Panc1 (cell line): ENCODE results near the gene SLTM. TPM values are rescaled to one million over a fixed set of nuclear protein-coding genes. Genes with fewer than 3 reads are reported as not detected.
A peak's percentile ranks its signal among the peaks of the same experiment; 100 is the strongest.

ENCODE experiments used
- ATAC-seq: fragments of 200-7000 bp; cut with Tn5 transposase; 2 replicates; pipeline ENCODE4 v1.9.1; 2020; ENCODE audit warnings: mild to moderate bottlenecking, moderate library complexity
- BruUV-seq: library from RNA; stranded (reverse); fragments of 400-500 nt; replicated peaks from 2 replicates; lab custom pipeline; 2021; lab: Mats Ljungman, UMichigan
- CTCF ChIA-PET: fragments of 300-600 bp; sonication (Branson Sonifier 250); formaldehyde crosslinking; loops from one replicate; lab custom pipeline; 2022; ENCODE audit warnings: antibody characterized with exemption; lab: Charles Lee
- POLR2A ChIA-PET: fragments of 300-600 bp; sonication (Branson Sonifier 250); formaldehyde crosslinking; loops from one replicate; lab custom pipeline; 2022; ENCODE audit warnings: antibody characterized with exemption; lab: Charles Lee
- DNase-seq: peaks from one replicate; pipeline ENCODE4 v3.0.0-alpha.2; 2010; ENCODE audit warnings: low read depth, low spot score
- H3K27ac ChIP-seq: 2 replicates; pipeline ENCODE4 v1.5.1; 2011; ENCODE audit warnings: mild to moderate bottlenecking, low read length, inconsistent platforms
- H3K27me3 ChIP-seq: fragments of 200-500 bp; sonication (Bioruptor generic); 2 replicates; pipeline ENCODE4 v1.6.0; 2014; ENCODE audit warnings: low read length, inconsistent platforms; ENCODE audit not compliant: control insufficient read depth, insufficient read depth
- H3K36me3 ChIP-seq: fragments of 200-500 bp; sonication (Bioruptor generic); 2 replicates; pipeline ENCODE4 v1.5.1; 2014; ENCODE audit warnings: inconsistent platforms, mild to moderate bottlenecking, low read length, moderate library complexity; ENCODE audit not compliant: control insufficient read depth, insufficient read depth
- H3K4me1 ChIP-seq: 2 replicates; pipeline ENCODE4 v1.5.1; 2011; ENCODE audit warnings: inconsistent platforms, mild to moderate bottlenecking, low read length, moderate library complexity; ENCODE audit not compliant: control insufficient read depth, insufficient read depth
- H3K4me3 ChIP-seq, 2 experiments: 2 replicates each; pipeline ENCODE4 v1.5.1; 2011 to 2012; ENCODE audit warnings: low read depth in 2 of 2, low read length in 2 of 2, mild to moderate bottlenecking in 2 of 2, inconsistent platforms in 1 of 2, moderate library complexity in 1 of 2
- H3K9me3 ChIP-seq: fragments of 200-500 bp; sonication (Bioruptor generic); 2 replicates; pipeline ENCODE4 v1.5.1; 2014; ENCODE audit warnings: low read depth, mild to moderate bottlenecking, inconsistent platforms, low read length, moderate library complexity; ENCODE audit not compliant: control insufficient read depth, insufficient read depth
- CTCF ChIP-seq: fragments of 450-650 bp; IDR thresholded peaks from 2 replicates; pipeline ENCODE4 v1.5.1; 2017; ENCODE audit warnings: mild to moderate bottlenecking
- POLR2AphosphoS5 ChIP-seq: IDR thresholded peaks from 2 replicates; pipeline ENCODE4 v1.6.1; 2012; ENCODE audit warnings: mild to moderate bottlenecking, low read depth, low read length, moderate library complexity
- REST ChIP-seq, 2 experiments: IDR thresholded peaks; 2 replicates each; pipeline ENCODE4 v1.6.1; 2011 to 2012; ENCODE audit warnings: low read depth in 2 of 2, control low read depth in 1 of 2, low read length in 1 of 2, mild to moderate bottlenecking in 1 of 2, moderate library complexity in 1 of 2; ENCODE audit not compliant: insufficient read depth in 1 of 2
- SIN3A ChIP-seq: IDR thresholded peaks from 2 replicates; pipeline ENCODE4 v1.6.1; 2012; ENCODE audit warnings: low read depth, mild to moderate bottlenecking, low read length, moderate library complexity, borderline replicate concordance; ENCODE audit not compliant: insufficient read depth
- TCF7L2 ChIP-seq: IDR thresholded peaks from 2 replicates; pipeline ENCODE4 v1.6.1; 2011; ENCODE audit warnings: mild to moderate bottlenecking, low read depth, low read length, inconsistent platforms
- in situ Hi-C: cut with HindIII; loops from 2 replicates; pipeline ENCODE4 v1.10.0; 2016; ENCODE audit warnings: low sequenced_read_pairs, low pct_unique_long_range_greater_than_20kb
- intact Hi-C: fragments of 100-400 bp; cut with micrococcal nuclease; formaldehyde crosslinking; loops from one replicate; pipeline ENCODE4 v1.10.0; 2022; ENCODE audit not compliant: unreplicated experiment
- total RNA-seq: library from RNA; stranded (reverse); gene quantifications from one replicate; pipeline ENCODE4 v1.2.1, GENCODE V29; 2021; ENCODE audit not compliant: unreplicated experiment

The SLTM gene
- total RNA-seq, 1 experiment from 2014 or later, result 75.7 TPM

GRCh38 chr15:58867926-58868325, 65.6 kb downstream of the SLTM start:
- no peaks in the 10 kb centered on the region for H3K27me3 ChIP-seq
- CTCF ChIA-PET, result no interaction called here
- no TSS peak for BruUV-seq
- TF ChIP-seq REST (IDR thresholded peaks at IDR 0.05; ENCODE audit: insufficient read depth in 1 of 2, low read depth in 2 of 2, low read length in 1 of 2), result no peak
- TF ChIP-seq POLR2AphosphoS5, result no peak
- TF ChIP-seq CTCF, result no peak
- no peak for TF ChIP-seq SIN3A
- no peak for TF ChIP-seq TCF7L2
- H3K27ac ChIP-seq, result no peak overlapping the region
- in situ Hi-C loops (no loop called here), intact Hi-C loops (no loop called here)
- H3K9me3 ChIP-seq, result no peaks in the 10 kb centered on the region
- ATAC-seq (peak; percentile 54; the same call in 1 of the 2 replicates), DNase-seq (no peak)
- H3K4me1 ChIP-seq, result no peaks in the 10 kb centered on the region
- no peak overlapping the region for H3K4me3 ChIP-seq
- POLR2A ChIA-PET, result no interaction called here
- no peaks in the 10 kb centered on the region for H3K36me3 ChIP-seq

GRCh38 chr15:58865425-58865880, 68.0 kb downstream of the SLTM start:
- H3K4me3 ChIP-seq, result no peak overlapping the region
- no peak overlapping the region for H3K27ac ChIP-seq
- TF ChIP-seq POLR2AphosphoS5 (no peak), SIN3A (no peak), REST (IDR thresholded peaks at IDR 0.05; ENCODE audit: insufficient read depth in 1 of 2, low read depth in 2 of 2, low read length in 1 of 2) (no peak), TCF7L2 (no peak), CTCF (no peak)
- BruUV-seq, result no TSS peak
- no peak for DNase-seq
- CTCF ChIA-PET, result no interaction called here
- POLR2A ChIA-PET, result no interaction called here
- H3K36me3 ChIP-seq, result no peaks in the 10 kb centered on the region
- H3K4me1 ChIP-seq, result no peaks in the 10 kb centered on the region
- in situ Hi-C loops, result no loop called here
- intact Hi-C loops, result no loop called here
- no peak for ATAC-seq
- H3K27me3 ChIP-seq, result no peaks in the 10 kb centered on the region
- no peaks in the 10 kb centered on the region for H3K9me3 ChIP-seq
